H1 (cell line): ENCODE results near the gene COL20A1. TPM values are rescaled to one million over a fixed set of nuclear protein-coding genes. Genes with fewer than 3 reads are reported as not detected.
"Not testable (repeated sequence)": the region's sequence is repeated elsewhere in the genome, so short reads cannot be mapped to it uniquely, and the experiment has no call there.

Experiments used
- CTCF ChIA-PET: fragments of 300-600 bp; sonication (Branson Sonifier 250); formaldehyde crosslinking; loops from one replicate; lab custom pipeline; 2021; ENCODE audit not compliant: partially characterized antibody; lab: Charles Lee
- POLR2A ChIA-PET: fragments of 300-600 bp; sonication (Branson Sonifier 250); formaldehyde crosslinking; loops from one replicate; lab custom pipeline; 2021; ENCODE audit warnings: inconsistent platforms; ENCODE audit not compliant: partially characterized antibody; lab: Charles Lee
- DNase-seq, 2 experiments: peaks; one replicate each; pipeline versions ENCODE4 v3.0.0 to v3.0.0-alpha.2; 2010 to 2022; ENCODE audit warnings: low spot score in 2 of 2, low read depth in 1 of 2, mixed read lengths in 1 of 2
- FAIRE-seq: peaks from 2 replicates; lab custom pipeline; 2011; peaks lifted over from hg19 to GRCh38; lab: Jason Lieb, UNC
- H2AFZ ChIP-seq: 2 replicates; pipeline ENCODE4 v1.8.1; 2012; ENCODE audit warnings: low read length, inconsistent platforms
- H2AK5ac ChIP-seq: 2 replicates; pipeline ENCODE4 v1.6.1; 2013; ENCODE audit warnings: low read depth, low read length
- H2BK120ac ChIP-seq: replicated peaks from 2 replicates; pipeline ENCODE3; 2013; ENCODE audit warnings: low read depth, low read length, inconsistent platforms
- H2BK12ac ChIP-seq: 2 replicates; pipeline ENCODE4 v1.6.1; 2013; ENCODE audit warnings: low read depth, low read length
- H2BK15ac ChIP-seq: 2 replicates; pipeline ENCODE4 v1.6.1; 2013; ENCODE audit warnings: low read length
- H2BK20ac ChIP-seq: 2 replicates; pipeline ENCODE4 v1.6.1; 2013; ENCODE audit warnings: low read length
- H2BK5ac ChIP-seq: 2 replicates; pipeline ENCODE4 v1.6.1; 2013; ENCODE audit warnings: low read depth, low read length
- H3K14ac ChIP-seq: 2 replicates; pipeline ENCODE4 v1.6.1; 2013; ENCODE audit warnings: inconsistent platforms; ENCODE audit not compliant: insufficient read length
- H3K18ac ChIP-seq: 2 replicates; pipeline ENCODE4 v1.6.1; 2013; ENCODE audit warnings: low read length; ENCODE audit errors: extremely low read depth
- H3K23ac ChIP-seq: 2 replicates; pipeline ENCODE4 v1.6.1; 2013; ENCODE audit warnings: inconsistent platforms; ENCODE audit not compliant: insufficient read length
- H3K23me2 ChIP-seq: 2 replicates; pipeline ENCODE4 v1.6.1; 2013; ENCODE audit warnings: low read depth, low read length
- H3K27ac ChIP-seq: 2 replicates; pipeline ENCODE4 v1.6.1; 2011; ENCODE audit warnings: low read depth, low read length, inconsistent platforms
- H3K27me3 ChIP-seq, 4 experiments: replicated peaks in 1 of 4; 1 replicate in 1 of 4; 2 replicates in 3 of 4; pipeline versions ENCODE4 v1.6.1 to v1.8.1; 2011 to 2013; ENCODE audit warnings: low read length in 3 of 4, mild to moderate bottlenecking in 3 of 4, inconsistent platforms in 2 of 4, mixed read lengths in 2 of 4, moderate library complexity in 1 of 4; ENCODE audit not compliant: control insufficient read depth in 3 of 4, insufficient read depth in 3 of 4; ENCODE audit errors: extremely low read depth in 1 of 4
- H3K36me3 ChIP-seq, 4 experiments: 2 replicates each; pipeline versions ENCODE4 v1.6.1 to v1.8.1; 2011 to 2013; ENCODE audit warnings: mild to moderate bottlenecking in 4 of 4, low read length in 3 of 4, moderate library complexity in 2 of 4, control low read depth in 1 of 4, inconsistent platforms in 1 of 4; ENCODE audit not compliant: insufficient read depth in 4 of 4, control insufficient read depth in 2 of 4
- H3K4ac ChIP-seq: replicated peaks from 2 replicates; pipeline ENCODE3; 2013; ENCODE audit warnings: low read length, low read depth, mixed read lengths, inconsistent platforms; ENCODE audit not compliant: insufficient read length
- H3K4me1 ChIP-seq, 4 experiments: replicated peaks in 1 of 4; 1 replicate in 1 of 4; 2 replicates in 3 of 4; pipeline versions ENCODE4 v1.6.1 to v1.8.1; 2011 to 2013; ENCODE audit warnings: low read length in 3 of 4, inconsistent platforms in 2 of 4, mixed read lengths in 1 of 4; ENCODE audit not compliant: insufficient read depth in 4 of 4, control insufficient read depth in 3 of 4
- H3K4me2 ChIP-seq, 2 experiments: 2 replicates each; pipeline versions ENCODE4 v1.6.1 to v1.8.1; 2011 to 2013; ENCODE audit warnings: low read depth in 2 of 2, low read length in 2 of 2, control low read depth in 1 of 2, inconsistent platforms in 1 of 2, mild to moderate bottlenecking in 1 of 2; ENCODE audit not compliant: insufficient read depth in 1 of 2
- H3K4me3 ChIP-seq, 4 experiments: fragments of 200-600, 300-600 bp in 1 of 4; sonication (generic), shearing (Covaris generic), sonication (Bioruptor Twin) in 1 of 4; 2 replicates each; pipeline versions ENCODE4 v1.5.1 to v1.8.1; 2011 to 2016; ENCODE audit warnings: low read length in 4 of 4, low read depth in 3 of 4, control low read depth in 2 of 4, inconsistent platforms in 2 of 4, mild to moderate bottlenecking in 2 of 4, mixed read lengths in 1 of 4, moderate library complexity in 1 of 4; ENCODE audit not compliant: insufficient read depth in 2 of 4; ENCODE audit errors: extremely low read depth in 1 of 4
- H3K56ac ChIP-seq: replicated peaks from 2 replicates; pipeline ENCODE3; 2013; ENCODE audit warnings: low read depth, mild to moderate bottlenecking, mixed read lengths, low read length, inconsistent platforms; ENCODE audit not compliant: insufficient read length
- H3K79me1 ChIP-seq: 2 replicates; pipeline ENCODE4 v1.6.1; 2013; ENCODE audit warnings: low read depth, low read length, control low read depth
- H3K79me2 ChIP-seq, 2 experiments: 2 replicates each; pipeline versions ENCODE4 v1.6.1 to v1.8.1; 2012 to 2013; ENCODE audit warnings: low read length in 2 of 2, mild to moderate bottlenecking in 2 of 2, inconsistent platforms in 1 of 2; ENCODE audit not compliant: insufficient read depth in 2 of 2, control insufficient read depth in 1 of 2
- H3K9ac ChIP-seq, 4 experiments: replicated peaks in 1 of 4; 1 replicate in 1 of 4; 2 replicates in 3 of 4; pipeline versions ENCODE4 v1.6.1 to v1.8.1; 2011 to 2013; ENCODE audit warnings: low read depth in 3 of 4, low read length in 3 of 4, control low read depth in 2 of 4, mild to moderate bottlenecking in 2 of 4, moderate library complexity in 2 of 4, inconsistent platforms in 1 of 4; ENCODE audit errors: extremely low read depth in 1 of 4
- H3K9me3 ChIP-seq, 2 experiments: 2 replicates each; pipeline versions ENCODE4 v1.6.1 to v1.8.1; 2012 to 2013; ENCODE audit warnings: mild to moderate bottlenecking in 2 of 2, moderate library complexity in 2 of 2, control low read depth in 1 of 2, inconsistent platforms in 1 of 2, low read depth in 1 of 2, low read length in 1 of 2, mixed read lengths in 1 of 2; ENCODE audit not compliant: insufficient read depth in 2 of 2
- H4K20me1 ChIP-seq, 2 experiments: replicated peaks in 1 of 2; 2 replicates each; pipeline versions ENCODE3 to v1.8.1; 2011 to 2013; ENCODE audit warnings: inconsistent platforms in 2 of 2, low read length in 2 of 2, mild to moderate bottlenecking in 1 of 2; ENCODE audit not compliant: insufficient read depth in 2 of 2, control insufficient read depth in 1 of 2
- H4K5ac ChIP-seq: 2 replicates; pipeline ENCODE4 v1.6.1; 2013; ENCODE audit warnings: low read length, low read depth, mixed read lengths, inconsistent platforms; ENCODE audit not compliant: insufficient read length
- H4K8ac ChIP-seq: 2 replicates; pipeline ENCODE4 v1.8.0; 2013; ENCODE audit warnings: mild to moderate bottlenecking, moderate library complexity, low read length, inconsistent platforms; ENCODE audit not compliant: insufficient read depth; ENCODE audit errors: extremely low read depth
- H4K91ac ChIP-seq: replicated peaks from 2 replicates; pipeline ENCODE3; 2013; ENCODE audit warnings: low read length, mixed read lengths, inconsistent platforms; ENCODE audit not compliant: insufficient read length
- WGBS, 2 experiments: shearing (Covaris generic) in 1 of 2; methylation state at CpG; one replicate each; pipeline versions ENCODE4 v1.1.6 to v1.1.7; 2013 to 2015; ENCODE audit warnings: low lambda C conversion rate in 2 of 2, mixed read lengths in 2 of 2, inconsistent platforms in 1 of 2, low coverage in 1 of 2, missing lambda C conversion rate in 1 of 2; ENCODE audit not compliant: insufficient replicate concordance in 2 of 2, insufficient coverage in 1 of 2, insufficient read length in 1 of 2; ENCODE audit errors: extremely low coverage in 1 of 2, missing lambda C conversion rate in 1 of 2; 5-methylcytosine and 5-hydroxymethylcytosine counted together
- polyA plus RNA-seq, 7 experiments: library from polyadenylated mRNA; depleted of rRNA in 3 of 7; stranded (reverse) in 5 of 7; unstranded in 2 of 7; fragments of >200 nt in 5 of 7; fragments of 200-250 nt in 2 of 7; gene quantifications; 1 replicate in 5 of 7; 2 replicates in 1 of 7; 4 replicates in 1 of 7; pipeline versions ENCODE4 v1.2.1 to v1.2.3, GENCODE V29; 2011 to 2013; ENCODE audit warnings: missing spikeins in 2 of 7, mixed read lengths in 2 of 7
- total RNA-seq: library from RNA; stranded (reverse); fragmentation: NEBNext Ultra II Directional; extraction: Animal tissue kit (Norgen Biotek cat#: 25700); gene quantifications from 2 replicates; pipeline ENCODE4 v1.2.1, GENCODE V29; 2021

COL20A1 gene
- total and polyA plus RNA-seq, 2 of the 8 experiments (the other 6 are each of a cell fraction or from before 2014, with no cell fraction given): 0.19 to 0.21 TPM

- H3K56ac ChIP-seq, H4K20me1 ChIP-seq, H3K14ac ChIP-seq, H3K4me3 ChIP-seq, H3K23ac ChIP-seq, H3K27ac ChIP-seq, H4K5ac ChIP-seq, H2BK5ac ChIP-seq, H2BK15ac ChIP-seq, FAIRE-seq, H2AK5ac ChIP-seq, H3K79me1 ChIP-seq, H2BK12ac ChIP-seq, H4K91ac ChIP-seq, DNase-seq, H3K9ac ChIP-seq, H2BK120ac ChIP-seq, H2BK20ac ChIP-seq, H3K18ac ChIP-seq, H3K79me2 ChIP-seq, H3K9me3 ChIP-seq, H3K36me3 ChIP-seq, H2AFZ ChIP-seq, H3K4me1 ChIP-seq, H3K23me2 ChIP-seq, H3K4ac ChIP-seq, POLR2A ChIA-PET, H4K8ac ChIP-seq, H3K27me3 ChIP-seq, H3K4me2 ChIP-seq: not testable (repeated sequence)
- 91% methylated on average over 10 of the region's 10 CpGs; no CpG with 5 or more reads in 1 of the 2 experiments for WGBS, 2 experiments
- CTCF ChIA-PET: interaction anchor here (6.5 kb wide), 1 partner anchor 31 kb away, joined by 38 read pairs; no protein-coding TSS in a partner anchor
These were observed 47.2 kb downstream of the COL20A1 start for GRCh38 chr20:63340158-63340688.
